Tibial artery (tissue), 4 donors: ENCODE results near the gene TSACC.
"Not testable (repeated sequence)": the region's sequence is repeated elsewhere in the genome, so short reads cannot be mapped to it uniquely, and the experiment has no call there.

ENCODE experiments used
- DNase-seq, 2 donors: peaks; one replicate each; pipeline ENCODE4 v3.0.0-alpha.2; 2019
- H3K27ac ChIP-seq, 2 donors: fragments of 200-600 bp; sonication (generic) in 1 of 2; 1 replicate in 1 of 2; 2 replicates in 1 of 2; pipeline ENCODE4 v1.5.1; 2018 to 2019; ENCODE audit warnings: mild to moderate bottlenecking in 1 of 2
- H3K27me3 ChIP-seq, 2 donors: fragments of 200-600 bp; sonication (generic) in 1 of 2; one replicate each; pipeline versions ENCODE4 v1.5.1 to v1.6.0; 2016 to 2019
- H3K36me3 ChIP-seq, 3 donors: fragments of 200-600 bp; sonication (generic) in 2 of 3; one replicate each; pipeline ENCODE4 v1.5.1; 2016 to 2019; ENCODE audit warnings: mild to moderate bottlenecking in 2 of 3
- H3K4me1 ChIP-seq, 4 donors: fragments of 200-600 bp; sonication (generic) in 2 of 4; 1 replicate in 3 of 4; 2 replicates in 1 of 4; pipeline ENCODE4 v1.5.1; 2016 to 2019
- H3K4me3 ChIP-seq, 2 donors: fragments of 200-600 bp; sonication (generic) in 1 of 2; 1 replicate in 1 of 2; 2 replicates in 1 of 2; pipeline ENCODE4 v1.5.1; 2018 to 2019; ENCODE audit warnings: mild to moderate bottlenecking in 2 of 2
- H3K9me3 ChIP-seq, 3 donors: fragments of 200-600 bp; sonication (generic) in 1 of 3; one replicate each; pipeline ENCODE4 v1.5.1; 2016 to 2019
- CTCF ChIP-seq, 2 experiments: fragments of 200-600 bp in 1 of 2; fragments of 450-650 bp in 1 of 2; IDR thresholded peaks; one replicate each; pipeline ENCODE4 v1.5.1; 2017 to 2019; ENCODE audit warnings: antibody characterized with exemption in 2 of 2, mild to moderate bottlenecking in 1 of 2, moderate library complexity in 1 of 2
- intact Hi-C: fragments of 100-400 bp; cut with DNase I; formaldehyde crosslinking; loops from one replicate; pipeline ENCODE4 v1.15.0; 2023; ENCODE audit warnings: low total_unique reads

TSACC gene

DNA sequence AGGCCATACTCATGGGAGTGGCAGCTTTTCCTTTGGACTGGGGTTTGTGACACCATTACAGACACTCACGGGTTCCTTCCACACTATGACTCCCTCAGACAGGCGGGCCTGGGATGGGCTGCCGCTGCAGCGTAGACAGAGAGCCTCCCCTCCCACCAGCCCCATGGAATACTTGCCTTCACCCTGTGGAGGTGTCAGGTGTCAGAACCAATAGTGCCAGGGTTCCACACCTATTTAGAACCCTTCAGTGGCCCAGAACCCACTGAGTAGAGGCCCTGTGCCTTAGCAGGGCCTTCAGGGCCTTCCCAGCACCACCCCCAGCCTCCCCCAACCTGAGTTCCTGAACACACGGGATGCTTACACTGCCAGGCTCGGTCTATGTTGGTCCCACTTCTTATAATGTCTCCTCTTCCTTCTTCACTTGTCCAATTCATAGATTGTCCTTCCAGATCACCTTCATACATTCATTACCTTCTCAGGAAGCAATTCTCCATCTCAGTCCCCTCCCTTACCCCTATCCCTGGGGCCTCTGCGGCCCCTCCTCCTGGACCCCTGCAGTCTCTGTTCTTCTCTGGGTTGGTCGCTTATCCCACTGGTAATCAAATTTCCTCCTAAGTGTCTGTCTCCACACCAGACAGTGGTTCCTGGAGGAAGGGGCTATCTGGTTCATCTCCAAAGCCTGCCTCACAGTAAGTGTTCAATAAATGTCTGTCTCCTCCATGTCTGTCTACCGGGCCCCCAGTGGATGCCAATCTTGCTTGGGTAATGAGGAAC lies 29.2 kb downstream of the TSACC start:
- Histone ChIP-seq H3K36me3 (no peaks in the 10 kb centered on the region), H3K27me3 (peaks cover 0 to 80% of the 10 kb centered on the region in 2 donors), H3K9me3 (no peaks in the 10 kb centered on the region), H3K4me3 (no peak overlapping the region), H3K4me1 (peaks cover 0 to 10% (median 6%) of the 10 kb centered on the region in 4 donors), H3K27ac (no peak overlapping the region)
- no peak for TF ChIP-seq CTCF (IDR thresholded peaks at IDR 0.05)
- intact Hi-C loops = no loop called here
- DNase-seq = no peak

- no peak for TF ChIP-seq CTCF (IDR thresholded peaks at IDR 0.05)
- Histone ChIP-seq H3K36me3 (no peaks in the 10 kb centered on the region), H3K27me3 (peaks cover 0 to 83% of the 10 kb centered on the region in 2 donors), H3K4me1 (peaks cover 0 to 10% (median 6%) of the 10 kb centered on the region in 4 donors), H3K27ac (no peak overlapping the region), H3K9me3 (no peaks in the 10 kb centered on the region), H3K4me3 (no peak overlapping the region)
- intact Hi-C loops = no loop called here
- DNase-seq = no peak
These were observed 29.9 kb downstream of the TSACC start for GRCh38 chr1:156368157-156368658.

- Histone ChIP-seq H3K36me3 (no peaks in the 10 kb centered on the region), H3K9me3 (no peaks in the 10 kb centered on the region), H3K4me1 (peaks cover 0 to 10% (median 6%) of the 10 kb centered on the region in 4 donors), H3K4me3 (peak within 1 kb of the TSS; percentile 13 to 45), H3K27ac (no peak within 1 kb of the TSS), H3K27me3 (peaks cover 0 to 81% of the 10 kb centered on the region in 2 donors)
- intact Hi-C loops = no loop called here
- no peak for TF ChIP-seq CTCF (IDR thresholded peaks at IDR 0.05)
- DNase-seq = no peak
These were observed 30.8 kb downstream of the TSACC start, which contains the start of gene RHBG for GRCh38 chr1:156368889-156369684. TSS of gene RHBG (plus strand) at chr1:156369211. CDS start at chr1:156369250, 39 bp downstream.

GRCh38 chr1:156369685-156370286 lies 31.5 kb downstream of the TSACC start:
- intact Hi-C loops, H3K27ac ChIP-seq, H3K4me1 ChIP-seq, H3K36me3 ChIP-seq, DNase-seq, H3K9me3 ChIP-seq: not testable (repeated sequence)
- H3K27me3 ChIP-seq = peaks cover 0 to 74% of the 10 kb centered on the region in 2 donors
- peak overlapping the region in 1 of 2 donors; percentile 45 for H3K4me3 ChIP-seq

- intact Hi-C loops = no loop called here
- H3K36me3 ChIP-seq = no peaks in the 10 kb centered on the region
- H3K4me1 ChIP-seq = peaks cover 0 to 10% (median 6%) of the 10 kb centered on the region in 4 donors
- DNase-seq = peak in 1 of 2 donors; percentile 68
- no peak for TF ChIP-seq CTCF (IDR thresholded peaks at IDR 0.05)
- peaks cover 0 to 64% of the 10 kb centered on the region in 2 donors for H3K27me3 ChIP-seq
- H3K4me3 ChIP-seq = no peak overlapping the region
- no peak overlapping the region for H3K27ac ChIP-seq
- H3K9me3 ChIP-seq = no peaks in the 10 kb centered on the region
These were observed 33.4 kb downstream of the TSACC start for GRCh38 chr1:156371553-156372264.
